GM10847 (cell line): ENCODE measurements around the gene DTD1.

ENCODE experiments used
- POLR2A ChIP-seq: IDR thresholded peaks from 2 replicates; pipeline ENCODE4 v1.6.1; 2011; ENCODE audit not compliant: insufficient read length; ENCODE audit errors: extremely low read depth

The DTD1 gene

DNA sequence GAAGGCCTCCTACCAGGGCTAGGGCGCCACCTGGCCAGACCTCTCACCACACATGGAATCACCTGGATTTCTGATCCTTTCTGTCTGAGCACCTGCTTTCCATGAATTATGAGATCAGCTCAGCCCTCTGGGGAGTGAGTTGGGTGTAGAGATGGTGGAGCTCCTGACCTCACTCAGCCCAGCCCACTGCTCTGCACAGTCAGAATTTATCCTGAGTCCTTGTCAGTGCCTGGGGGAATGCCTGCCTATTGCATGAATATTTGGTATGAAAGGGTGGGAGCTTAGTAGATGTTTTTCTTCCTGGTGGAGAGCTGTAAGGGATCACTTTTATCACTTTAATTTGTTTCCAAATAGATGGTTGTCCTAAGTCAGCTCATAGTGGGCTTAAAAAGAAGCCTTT, 47.5 kb downstream of the DTD1 start:
- TF ChIP-seq POLR2A = no peak

DNA sequence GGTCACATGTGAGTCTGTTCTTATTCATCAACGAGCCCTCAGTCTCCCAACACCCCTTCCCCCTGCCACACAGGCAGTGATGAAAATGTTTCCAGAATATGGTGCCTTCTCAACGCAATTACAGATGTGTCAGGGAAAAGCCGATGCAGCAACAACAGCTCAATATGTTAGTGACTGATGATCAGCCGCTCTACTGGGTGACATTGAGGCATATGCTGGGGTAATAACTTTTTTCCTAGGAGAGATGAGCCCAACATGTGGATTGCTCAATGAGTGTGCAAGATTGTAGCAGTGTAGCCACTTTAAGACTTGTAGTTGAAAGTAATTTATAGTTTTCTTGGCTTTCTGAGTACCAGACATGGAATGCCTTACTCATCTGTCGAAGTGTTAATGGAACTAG, 49.4 kb downstream of the DTD1 start:
- no peak for TF ChIP-seq POLR2A

DNA sequence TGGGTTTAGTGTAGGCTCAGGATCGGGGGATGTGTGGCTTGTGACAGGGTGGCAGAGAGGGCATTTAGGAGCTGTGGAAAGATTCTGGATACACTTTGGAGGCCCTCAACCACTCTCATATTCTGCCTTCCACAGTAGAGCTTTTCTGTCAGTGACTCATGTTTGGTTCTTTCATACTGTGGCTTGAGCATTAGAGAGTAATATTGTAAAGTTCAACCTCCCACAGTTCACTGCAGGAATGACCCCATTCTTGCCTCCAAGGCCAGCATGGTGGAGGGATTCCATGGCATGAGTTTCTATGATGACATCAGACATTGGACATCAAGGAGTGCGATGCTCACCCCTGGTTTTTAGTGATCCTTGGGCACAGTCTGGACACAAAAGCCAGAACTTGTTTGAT, 50.9 kb downstream of the DTD1 start:
- TF ChIP-seq POLR2A = no peak

DNA sequence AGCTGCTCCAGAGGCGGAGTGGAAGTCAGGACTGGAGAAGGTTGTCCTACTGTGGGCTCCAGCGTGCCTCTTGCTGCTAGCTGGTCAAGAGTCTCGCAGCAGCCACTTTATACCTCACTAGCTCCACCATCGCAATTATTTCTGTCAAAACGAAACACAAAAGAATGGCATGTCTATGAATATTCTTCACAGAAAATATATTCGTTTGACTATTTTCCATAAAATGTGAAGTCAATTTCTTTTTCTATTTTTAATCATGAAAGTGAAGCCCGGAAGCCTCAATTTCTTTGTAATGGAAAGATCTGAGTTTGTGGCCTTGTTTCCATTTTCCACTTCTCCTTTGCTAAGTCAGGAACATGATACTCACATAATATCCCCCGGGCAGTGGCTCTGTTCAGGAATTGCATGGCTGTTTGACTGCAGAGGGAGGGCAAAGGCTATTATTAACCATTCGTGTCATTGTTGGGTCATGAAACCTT, 51.7 kb downstream of the DTD1 start:
- TF ChIP-seq POLR2A = no peak

DNA sequence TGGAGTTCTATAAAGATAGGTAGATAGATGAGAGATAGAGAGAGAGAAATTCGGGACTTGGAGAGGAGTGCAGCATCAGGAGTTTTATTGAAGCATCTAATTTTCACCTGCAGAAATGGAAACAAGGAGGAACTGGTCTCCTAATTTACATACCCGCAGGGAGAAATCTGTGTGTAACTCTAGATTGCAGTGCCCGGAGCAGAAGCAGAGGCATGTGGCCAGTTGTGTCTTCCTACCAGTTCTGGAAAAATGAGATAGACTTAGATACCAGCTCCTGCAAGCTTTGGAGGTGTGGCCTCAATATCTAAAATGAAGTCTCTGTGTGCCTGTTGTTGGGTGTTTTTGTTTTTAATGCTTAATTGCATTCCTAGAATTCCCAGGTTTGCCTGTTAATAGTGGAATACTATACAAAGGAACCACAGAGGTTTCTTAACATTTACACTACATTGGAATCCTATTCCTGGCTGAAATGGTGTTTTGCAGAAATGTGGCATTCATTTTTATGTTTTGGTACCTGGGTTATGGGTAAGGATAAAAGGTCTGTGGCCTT, 57.4 kb downstream of the DTD1 start:
- no peak for TF ChIP-seq POLR2A

DNA sequence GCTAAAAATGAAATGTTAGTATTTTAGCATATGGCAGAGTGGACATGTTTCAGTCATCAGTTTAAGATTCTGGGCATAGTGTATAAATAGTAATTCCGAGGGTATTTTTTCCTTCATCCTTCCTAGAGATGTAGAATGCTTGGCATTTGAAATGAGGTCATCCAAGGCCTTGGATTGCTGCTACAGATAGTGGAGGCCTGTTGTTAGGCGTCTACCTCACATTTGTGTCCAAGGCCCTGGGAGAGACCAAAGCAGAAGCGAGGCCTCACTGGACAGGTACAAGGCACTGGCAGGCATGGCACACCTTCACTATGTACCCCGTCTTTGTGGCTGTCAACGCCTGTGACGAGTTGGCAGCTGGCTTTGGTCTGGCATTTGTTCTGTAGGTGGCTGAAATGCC, 58.0 kb downstream of the DTD1 start:
- TF ChIP-seq POLR2A = no peak

DNA sequence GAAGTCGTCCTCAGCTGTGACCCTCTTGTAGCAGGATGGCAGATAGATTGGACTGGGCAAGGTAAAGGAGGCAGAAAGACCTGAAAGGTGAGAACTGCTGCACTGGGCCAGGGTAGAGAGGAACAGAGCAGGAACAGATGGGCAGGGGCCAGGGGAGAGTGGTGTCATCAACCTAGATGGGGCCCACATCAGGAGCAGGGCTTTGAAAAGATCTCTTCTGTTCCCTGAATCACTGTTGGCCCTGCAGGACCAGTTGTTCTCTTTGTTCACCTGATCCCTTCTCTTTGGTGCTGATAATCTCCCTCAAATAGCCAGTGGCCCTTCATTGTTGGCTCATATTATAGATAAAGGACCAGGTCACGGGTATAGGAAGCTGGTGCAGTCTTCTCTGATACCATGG, 59.9 kb downstream of the DTD1 start:
- TF ChIP-seq POLR2A = no peak

DNA sequence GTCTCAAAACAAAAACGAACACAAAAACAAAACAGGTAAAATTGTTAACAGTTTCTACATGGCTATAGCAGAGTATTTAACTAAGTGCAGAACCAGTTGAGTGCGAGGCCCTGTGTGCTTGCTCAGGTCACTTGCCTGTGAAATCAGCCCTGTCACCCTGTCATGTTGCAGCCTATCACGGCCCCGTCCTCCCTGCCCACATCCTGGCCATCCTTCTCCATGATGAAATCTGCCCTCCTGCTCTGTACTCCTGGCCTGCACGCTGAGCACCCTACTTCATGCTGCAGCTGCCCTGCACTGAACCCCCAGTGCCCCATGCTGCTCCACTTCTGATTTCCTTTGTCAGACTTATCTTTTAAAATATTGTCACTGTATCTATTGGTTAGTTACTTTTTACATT, 62.4 kb downstream of the DTD1 start:
- no peak for TF ChIP-seq POLR2A

DNA sequence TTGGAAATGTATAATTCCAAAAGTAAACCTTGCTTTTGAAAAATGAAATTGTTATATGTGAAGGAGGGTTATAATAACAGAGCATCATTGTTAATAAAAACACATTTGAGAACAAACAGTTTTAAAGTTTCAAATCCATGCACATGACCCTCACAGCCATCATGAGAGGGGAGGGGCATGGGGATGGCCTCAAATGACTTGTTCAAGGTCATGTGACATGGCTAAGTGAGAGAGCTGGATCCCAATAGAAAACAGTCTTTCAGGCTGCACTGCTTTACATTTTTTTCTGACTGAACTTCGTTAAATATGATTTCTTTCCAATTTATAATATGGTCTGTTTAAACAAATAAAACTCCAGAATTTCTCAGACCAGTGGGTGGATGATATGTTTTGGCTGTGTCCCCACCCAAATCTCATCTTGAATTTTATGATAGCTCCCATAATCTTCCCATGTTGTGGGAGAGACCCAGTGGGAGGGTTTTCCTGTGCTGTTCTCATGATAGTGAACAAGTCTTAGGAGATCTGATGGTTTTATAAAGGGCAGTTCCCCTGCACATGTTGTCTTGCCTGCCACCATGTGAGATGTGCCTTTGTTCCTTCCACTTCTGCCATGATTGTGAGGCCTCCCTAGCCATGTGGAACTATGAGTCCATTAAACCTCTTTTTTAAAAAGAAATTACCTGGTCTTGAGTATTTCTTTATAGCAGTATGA, 66.0 kb downstream of the DTD1 start:
- TF ChIP-seq POLR2A = no peak

DNA sequence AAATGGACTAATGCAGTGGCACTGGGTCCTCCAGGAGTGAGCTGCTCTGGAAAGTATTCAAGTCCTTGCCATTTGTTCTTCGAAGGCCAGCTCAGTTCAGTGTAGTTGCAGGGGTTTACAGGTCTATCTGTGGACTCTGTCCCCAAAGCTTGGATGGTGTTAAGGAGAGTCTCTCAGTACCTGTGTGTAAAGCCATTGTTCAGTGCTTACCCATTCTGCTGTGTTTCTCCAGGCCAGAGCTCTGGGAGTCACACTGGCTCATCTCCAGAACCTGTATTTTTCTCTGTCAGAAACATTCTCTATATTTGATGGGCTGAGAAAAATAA, 66.6 kb downstream of the DTD1 start:
- TF ChIP-seq POLR2A = no peak

DNA sequence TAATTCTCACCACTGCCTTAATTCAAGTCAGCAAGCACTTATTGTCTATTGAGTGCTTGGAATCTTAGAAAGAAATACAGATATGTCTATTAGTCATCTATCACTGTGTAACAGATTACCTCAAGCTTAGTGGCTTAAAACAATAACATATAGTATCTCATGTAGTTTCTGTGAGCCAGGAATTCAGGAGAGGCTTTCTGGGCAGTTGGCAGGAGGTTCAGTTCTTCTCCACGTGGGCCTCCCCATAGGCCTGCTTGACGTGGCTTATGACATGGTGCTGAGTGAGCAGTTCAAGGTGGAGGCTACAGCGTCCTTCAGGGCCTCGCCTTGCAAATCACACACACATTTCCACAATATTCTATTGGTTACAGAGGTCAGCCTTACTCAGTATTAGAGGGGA, 69.7 kb downstream of the DTD1 start:
- TF ChIP-seq POLR2A = no peak

DNA sequence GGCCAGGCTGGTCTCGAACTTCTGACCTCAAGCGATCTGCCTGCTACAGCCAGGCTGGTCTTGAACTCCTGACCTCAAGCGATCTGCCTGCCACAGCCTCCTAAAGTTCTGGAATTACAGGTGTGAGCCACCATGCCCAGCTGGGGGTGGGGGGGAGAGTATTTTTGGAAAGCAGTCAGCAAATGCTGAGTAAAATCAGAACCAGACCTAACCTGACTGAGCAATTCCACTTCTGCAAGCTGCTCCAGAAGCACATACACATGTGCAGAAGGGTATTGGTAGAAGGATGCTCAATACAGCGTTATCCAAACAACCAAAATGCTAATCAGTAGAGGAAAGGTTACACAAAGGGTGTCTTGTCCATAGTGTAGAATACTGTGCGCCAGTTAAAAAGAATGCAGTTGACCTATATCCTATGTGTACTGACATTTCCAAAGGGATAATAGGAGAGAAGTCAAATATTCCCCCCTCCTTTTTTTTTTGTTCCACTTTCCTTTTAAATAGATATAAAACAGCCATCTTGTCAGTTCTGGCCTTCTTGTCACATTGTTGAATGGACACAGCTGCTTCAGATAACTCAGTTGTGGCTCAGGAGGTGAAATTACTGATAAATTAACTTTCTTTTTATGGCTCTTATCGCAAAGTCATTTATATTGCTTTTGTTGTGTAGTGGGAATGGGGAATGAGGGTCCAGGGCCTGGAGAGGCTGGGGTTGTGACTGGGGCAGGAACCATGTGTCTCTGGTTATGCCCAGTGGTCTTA, 74.6 kb downstream of the DTD1 start:
- no peak for TF ChIP-seq POLR2A

DNA sequence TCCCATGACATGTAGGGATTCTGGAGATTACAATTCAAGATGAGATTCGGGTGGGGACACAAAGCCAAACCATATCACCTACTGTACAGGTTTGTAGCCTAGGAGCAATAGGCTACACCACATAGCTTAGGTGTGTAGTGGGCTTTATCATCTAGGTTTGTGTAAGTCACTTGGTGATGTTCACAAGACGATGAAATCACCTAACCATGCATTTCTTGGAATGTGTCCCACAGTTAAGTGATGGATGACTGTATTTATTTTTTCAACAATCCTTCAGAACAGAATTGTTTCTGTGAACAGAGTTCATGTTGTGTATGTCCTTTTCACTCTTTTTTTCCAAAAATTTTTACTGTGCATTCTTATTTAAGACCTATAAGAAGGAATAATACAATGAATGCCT, 76.1 kb downstream of the DTD1 start:
- no peak for TF ChIP-seq POLR2A

DNA sequence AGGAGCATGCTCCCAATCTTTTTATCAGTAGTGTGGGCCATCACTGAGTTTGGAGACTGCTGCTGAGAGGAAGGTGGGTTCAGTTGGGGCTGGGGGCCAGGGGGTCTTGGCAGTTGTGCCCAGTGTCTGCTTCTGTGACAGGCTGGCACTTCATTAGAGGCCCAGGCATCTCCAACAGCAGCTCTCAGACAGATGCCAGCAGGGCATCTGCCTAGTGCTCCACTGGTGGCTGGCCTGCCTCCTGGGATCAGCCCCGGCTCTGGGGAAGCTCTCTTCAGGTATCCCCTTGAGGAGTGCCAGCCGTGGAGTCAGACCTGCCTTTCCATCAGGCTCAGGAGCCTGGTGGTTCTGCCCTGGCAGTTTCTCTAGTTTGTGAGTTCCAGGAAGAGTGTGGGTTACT, 77.3 kb downstream of the DTD1 start:
- TF ChIP-seq POLR2A = no peak

DNA sequence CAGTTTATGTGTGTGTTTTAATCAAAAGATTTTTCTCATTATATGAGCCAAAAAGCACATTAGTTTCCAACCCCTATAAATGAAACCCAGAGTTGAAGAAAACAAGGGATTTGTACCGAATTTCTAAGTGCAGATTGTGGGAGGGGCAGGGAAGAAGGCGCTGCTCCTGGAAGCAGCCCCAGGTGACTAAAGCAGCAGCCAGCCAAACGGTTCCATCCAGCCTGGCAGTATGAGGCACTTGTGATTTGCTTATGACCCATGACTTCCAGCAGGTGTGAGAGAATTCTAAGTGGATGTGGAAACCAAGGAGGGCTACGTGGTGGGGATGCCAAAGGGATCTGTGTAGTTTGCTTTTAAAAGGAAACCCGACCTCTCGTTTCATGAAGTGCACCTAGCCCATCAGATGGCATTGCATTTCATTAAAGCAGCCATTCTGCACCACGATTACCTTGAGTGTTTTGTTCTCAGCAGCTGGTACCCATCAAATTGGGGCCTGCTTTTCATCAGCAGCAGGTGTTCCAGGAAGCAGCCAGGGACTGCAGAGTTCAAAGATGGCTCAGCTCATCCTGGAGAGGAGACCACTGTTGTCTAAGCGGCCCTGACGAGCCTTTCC, 79.1 kb downstream of the DTD1 start:
- TF ChIP-seq POLR2A = no peak
